ENCODE results near the gene C17orf75. TPM values are rescaled to one million over a fixed set of nuclear protein-coding genes. Genes with fewer than 3 reads are reported as not detected.

The C17orf75 gene
- polyA plus RNA-seq, 3 donors = 4.1 to 5.7 (median 5.0) TPM

DNA sequence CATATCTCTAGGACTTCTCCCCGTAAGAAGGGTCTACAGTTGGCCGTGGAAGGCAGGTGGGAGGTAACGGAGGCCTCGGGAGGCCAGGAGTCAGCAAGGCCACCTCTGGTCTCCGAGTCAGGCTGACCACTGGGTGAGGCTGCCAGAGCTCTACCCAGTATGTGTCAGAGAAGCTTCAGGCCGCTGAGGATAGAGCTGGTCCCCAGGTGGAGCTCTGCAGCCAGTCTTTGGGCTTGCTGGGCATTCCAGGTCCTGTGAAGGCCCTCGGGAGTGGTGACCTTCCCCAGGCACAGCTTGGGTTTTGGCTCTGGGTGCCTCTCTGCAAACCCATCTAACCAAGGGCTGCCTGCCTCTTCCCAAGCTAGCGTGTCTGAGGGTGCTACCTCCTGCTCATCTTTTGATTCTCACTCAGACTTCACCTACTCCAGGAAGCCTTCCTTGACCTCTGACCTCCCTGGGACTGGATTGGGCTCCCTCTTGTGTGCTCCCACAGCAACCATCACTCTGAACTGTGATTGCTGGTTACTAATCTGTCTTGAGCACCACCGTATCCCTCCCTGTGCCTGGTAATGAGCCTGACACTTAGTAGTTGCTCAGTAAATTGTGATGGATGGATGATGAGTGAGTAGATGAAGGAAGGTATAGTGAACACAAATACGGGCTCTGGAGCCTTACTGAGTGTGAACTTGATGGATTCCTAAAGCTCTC lies 54.0 kb downstream of the C17orf75 start:
- Mint-ChIP-seq H3K27me3 (ENCODE audit: low read depth in 3 of 3) (peaks cover 8 to 30% (median 12%) of the 10 kb centered on the region in 3 donors), H3K27ac (peak overlapping the region in 2 of 7 donors; percentile 40 to 80), H3K4me1 (peaks cover 57% of the 10 kb centered on the region), H3K4me3 (peak overlapping the region in 1 of 2 donors; percentile 73), H3K9me3 (peaks cover 0 to 3% (median 0%) of the 10 kb centered on the region in 7 donors), H3K36me3 (peaks cover 0 to 10% of the 10 kb centered on the region in 2 donors)
- peaks cover 0 to 11% of the 10 kb centered on the region in 2 donors for H3K27me3 ChIP-seq (ENCODE audit: control insufficient read depth in 2 of 2, insufficient read depth in 2 of 2, low read length in 2 of 2)
- no peak for DNase-seq
- no peaks in the 10 kb centered on the region for H3K79me2 ChIP-seq (ENCODE audit: insufficient read depth, low read length)
- peaks cover 27 to 36% of the 10 kb centered on the region in 2 donors for H3K4me1 ChIP-seq (ENCODE audit: control insufficient read depth in 1 of 2, insufficient read depth in 2 of 2, low read length in 2 of 2)
- WGBS (ENCODE audit: insufficient coverage) = 82% methylated on average over 8 of the region's 10 CpGs
- H3K27ac ChIP-seq (ENCODE audit: low read depth in 1 of 2, low read length in 2 of 2) = no peak overlapping the region
- H3K4me2 ChIP-seq (replicated peaks; ENCODE audit: extremely low read depth, low read length, poor library complexity, severe bottlenecking) = peak overlapping the region; percentile 57
- H3K4me3 ChIP-seq (replicated peaks in 1 of 3; ENCODE audit: low read depth in 2 of 3, low read length in 3 of 3) = no peak overlapping the region
- no peaks in the 10 kb centered on the region for H3K36me3 ChIP-seq (replicated peaks in 1 of 2; ENCODE audit: control insufficient read depth in 1 of 2, insufficient read depth in 2 of 2, low read length in 2 of 2)
- TF ChIP-seq, protein P1, sequence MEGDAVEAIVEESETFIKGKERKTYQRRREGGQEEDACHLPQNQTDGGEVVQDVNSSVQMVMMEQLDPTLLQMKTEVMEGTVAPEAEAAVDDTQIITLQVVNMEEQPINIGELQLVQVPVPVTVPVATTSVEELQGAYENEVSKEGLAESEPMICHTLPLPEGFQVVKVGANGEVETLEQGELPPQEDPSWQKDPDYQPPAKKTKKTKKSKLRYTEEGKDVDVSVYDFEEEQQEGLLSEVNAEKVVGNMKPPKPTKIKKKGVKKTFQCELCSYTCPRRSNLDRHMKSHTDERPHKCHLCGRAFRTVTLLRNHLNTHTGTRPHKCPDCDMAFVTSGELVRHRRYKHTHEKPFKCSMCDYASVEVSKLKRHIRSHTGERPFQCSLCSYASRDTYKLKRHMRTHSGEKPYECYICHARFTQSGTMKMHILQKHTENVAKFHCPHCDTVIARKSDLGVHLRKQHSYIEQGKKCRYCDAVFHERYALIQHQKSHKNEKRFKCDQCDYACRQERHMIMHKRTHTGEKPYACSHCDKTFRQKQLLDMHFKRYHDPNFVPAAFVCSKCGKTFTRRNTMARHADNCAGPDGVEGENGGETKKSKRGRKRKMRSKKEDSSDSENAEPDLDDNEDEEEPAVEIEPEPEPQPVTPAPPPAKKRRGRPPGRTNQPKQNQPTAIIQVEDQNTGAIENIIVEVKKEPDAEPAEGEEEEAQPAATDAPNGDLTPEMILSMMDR (IDR thresholded peaks at IDR 0.05) = no peak
- no peaks in the 10 kb centered on the region for H4K20me1 ChIP-seq (ENCODE audit: insufficient read depth, low read length)
- H3K9ac ChIP-seq (ENCODE audit: insufficient read depth, low read length, poor library complexity, severe bottlenecking) = no peak overlapping the region
- H3K9me3 ChIP-seq (replicated peaks in 1 of 2; ENCODE audit: control insufficient read depth in 1 of 2, insufficient read depth in 1 of 2, low read length in 2 of 2) = no peaks in the 10 kb centered on the region
- no peak overlapping the region for H2AFZ ChIP-seq (ENCODE audit: insufficient read depth, low read depth, low read length, poor library complexity, severe bottlenecking)
- intact Hi-C loops (cut with micrococcal nuclease) = no loop called here

DNA sequence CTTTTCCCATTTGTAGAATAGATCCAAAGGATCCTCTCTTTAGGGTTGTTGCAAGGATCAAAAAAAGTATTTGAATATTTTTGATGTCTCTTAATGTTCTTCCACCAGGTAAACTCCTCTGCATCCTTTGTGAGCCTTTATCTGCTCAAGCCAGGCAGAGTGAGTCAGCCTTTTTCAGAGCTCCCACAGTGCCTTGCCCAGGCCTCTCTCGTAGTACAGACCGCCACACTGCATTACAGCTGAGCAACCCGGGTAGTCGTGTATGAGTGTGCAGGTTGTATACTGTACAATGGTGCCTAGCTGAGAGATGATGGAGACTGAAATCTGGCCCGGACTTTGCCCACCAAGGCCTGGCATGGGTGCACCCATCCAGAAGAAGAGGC lies 55.5 kb downstream of the C17orf75 start:
- 28% methylated on average over 5 of the region's 5 CpGs for WGBS (ENCODE audit: insufficient coverage)
- Histone ChIP-seq H3K4me1 (ENCODE audit: control insufficient read depth in 1 of 2, insufficient read depth in 2 of 2, low read length in 2 of 2) (peaks cover 27 to 36% of the 10 kb centered on the region in 2 donors), H3K9me3 (replicated peaks in 1 of 2; ENCODE audit: control insufficient read depth in 1 of 2, insufficient read depth in 1 of 2, low read length in 2 of 2) (no peaks in the 10 kb centered on the region), H3K4me2 (replicated peaks; ENCODE audit: extremely low read depth, low read length, poor library complexity, severe bottlenecking) (no peak overlapping the region), H3K27ac (ENCODE audit: low read depth in 1 of 2, low read length in 2 of 2) (no peak overlapping the region), H3K36me3 (replicated peaks in 1 of 2; ENCODE audit: control insufficient read depth in 1 of 2, insufficient read depth in 2 of 2, low read length in 2 of 2) (no peaks in the 10 kb centered on the region), H3K79me2 (ENCODE audit: insufficient read depth, low read length) (no peaks in the 10 kb centered on the region), H3K9ac (ENCODE audit: insufficient read depth, low read length, poor library complexity, severe bottlenecking) (no peak overlapping the region), H3K27me3 (ENCODE audit: control insufficient read depth in 2 of 2, insufficient read depth in 2 of 2, low read length in 2 of 2) (peaks cover 0 to 11% of the 10 kb centered on the region in 2 donors), H4K20me1 (ENCODE audit: insufficient read depth, low read length) (no peaks in the 10 kb centered on the region), H2AFZ (ENCODE audit: insufficient read depth, low read depth, low read length, poor library complexity, severe bottlenecking) (peak overlapping the region; percentile 7), H3K4me3 (replicated peaks in 1 of 3; ENCODE audit: low read depth in 2 of 3, low read length in 3 of 3) (no peak overlapping the region)
- Mint-ChIP-seq H3K36me3 (peaks cover 0 to 10% of the 10 kb centered on the region in 2 donors), H3K4me3 (peak overlapping the region in 1 of 2 donors; percentile 10), H3K4me1 (peaks cover 57% of the 10 kb centered on the region), H3K27me3 (ENCODE audit: low read depth in 3 of 3) (peaks cover 11 to 34% (median 12%) of the 10 kb centered on the region in 3 donors), H3K27ac (peak overlapping the region in 1 of 7 donors; percentile 34), H3K9me3 (peaks cover 0 to 3% (median 0%) of the 10 kb centered on the region in 7 donors)
- TF ChIP-seq, protein P1 (IDR thresholded peaks at IDR 0.05) = no peak
- intact Hi-C loops (cut with micrococcal nuclease) = no loop called here
- DNase-seq = no peak

Measured in CD14-positive monocyte (primary cell).